Natural killer cell (primary cell): ENCODE results near the gene INPP5A. TPM values are rescaled to one million over a fixed set of nuclear protein-coding genes. Genes with fewer than 3 reads are reported as not detected.
A peak's percentile ranks its signal among the peaks of the same experiment; 100 is the strongest.

Source experiments
- ATAC-seq, 3 donors: fragments of 150-1000 bp in 2 of 3; fragments of 200-7000 bp in 1 of 3; cut with Tn5 transposase; 1 replicate in 1 of 3; 2 replicates in 2 of 3; pipeline ENCODE4 v1.10.0; 2021; ENCODE audit warnings: mild to moderate bottlenecking in 2 of 3, moderate library complexity in 2 of 3
- DNase-seq, 2 donors: peaks; one replicate each; pipeline versions ENCODE4 v3.0.0 to v3.0.0-alpha.2; 2013 to 2021; ENCODE audit warnings: mixed read lengths in 1 of 2
- H3K27ac ChIP-seq: one replicate; pipeline ENCODE4 v1.5.1; 2013; ENCODE audit warnings: mild to moderate bottlenecking, low read length
- H3K27me3 ChIP-seq: one replicate; pipeline ENCODE4 v1.6.1; 2013; ENCODE audit warnings: low read length; ENCODE audit not compliant: control insufficient read depth, insufficient read depth
- H3K36me3 ChIP-seq: one replicate; pipeline ENCODE4 v1.6.1; 2013; ENCODE audit warnings: low read length; ENCODE audit not compliant: control insufficient read depth, insufficient read depth
- H3K4me1 ChIP-seq: one replicate; pipeline ENCODE4 v1.6.1; 2013; ENCODE audit warnings: low read length; ENCODE audit not compliant: control insufficient read depth, insufficient read depth
- H3K4me3 ChIP-seq: one replicate; pipeline ENCODE4 v1.5.1; 2013; ENCODE audit warnings: low read length
- H3K9me3 ChIP-seq: one replicate; pipeline ENCODE4 v1.6.1; 2013; ENCODE audit warnings: low read length; ENCODE audit not compliant: control insufficient read depth, insufficient read depth
- H3K27ac Mint-ChIP-seq, 2 donors: one replicate each; pipeline ENCODE4 v1.8.0; 2022; ENCODE audit warnings: mild to moderate bottlenecking in 2 of 2, mixed read lengths in 2 of 2, moderate library complexity in 1 of 2
- H3K27me3 Mint-ChIP-seq, 2 donors: one replicate each; pipeline ENCODE4 v1.8.0; 2022; ENCODE audit warnings: low read depth in 2 of 2, mixed read lengths in 2 of 2
- H3K36me3 Mint-ChIP-seq: one replicate; pipeline ENCODE4 v1.8.0; 2022; ENCODE audit warnings: mixed read lengths
- H3K4me1 Mint-ChIP-seq, 2 donors: one replicate each; pipeline ENCODE4 v1.8.0; 2022; ENCODE audit warnings: mixed read lengths in 2 of 2
- H3K4me3 Mint-ChIP-seq: one replicate; pipeline ENCODE4 v1.8.0; 2022; ENCODE audit warnings: mild to moderate bottlenecking, moderate library complexity, mixed read lengths
- H3K9me3 Mint-ChIP-seq, 2 donors: one replicate each; pipeline ENCODE4 v1.8.0; 2022; ENCODE audit warnings: mixed read lengths in 2 of 2
- WGBS: methylation state at CpG from one replicate; pipeline ENCODE4 v1.1.7; 2013; ENCODE audit warnings: missing lambda C conversion rate; ENCODE audit not compliant: insufficient coverage; 5-methylcytosine and 5-hydroxymethylcytosine counted together
- intact Hi-C: fragments of 100-400 bp; cut with micrococcal nuclease; formaldehyde crosslinking; loops from one replicate; pipeline ENCODE4 v1.14.2; 2022
- total RNA-seq, 4 donors: library from RNA; stranded (reverse); fragments of 120-200 nt in 1 of 4; gene quantifications; one replicate each; pipeline versions ENCODE4 v1.2.3 to v1.2.4, GENCODE V29; 2013 to 2022
- TF ChIP-seq, protein P1 (sequence below): fragments of 200-600 bp; IDR thresholded peaks from one replicate; pipeline ENCODE4 v1.8.0; 2022; ENCODE audit warnings: antibody characterized with exemption

The INPP5A gene
- total RNA-seq, 3 donors from 2014 or later (not counting 1 experiment from before 2014, with no cell fraction given): 12.6 to 38.6 (median 18.6) TPM

DNA sequence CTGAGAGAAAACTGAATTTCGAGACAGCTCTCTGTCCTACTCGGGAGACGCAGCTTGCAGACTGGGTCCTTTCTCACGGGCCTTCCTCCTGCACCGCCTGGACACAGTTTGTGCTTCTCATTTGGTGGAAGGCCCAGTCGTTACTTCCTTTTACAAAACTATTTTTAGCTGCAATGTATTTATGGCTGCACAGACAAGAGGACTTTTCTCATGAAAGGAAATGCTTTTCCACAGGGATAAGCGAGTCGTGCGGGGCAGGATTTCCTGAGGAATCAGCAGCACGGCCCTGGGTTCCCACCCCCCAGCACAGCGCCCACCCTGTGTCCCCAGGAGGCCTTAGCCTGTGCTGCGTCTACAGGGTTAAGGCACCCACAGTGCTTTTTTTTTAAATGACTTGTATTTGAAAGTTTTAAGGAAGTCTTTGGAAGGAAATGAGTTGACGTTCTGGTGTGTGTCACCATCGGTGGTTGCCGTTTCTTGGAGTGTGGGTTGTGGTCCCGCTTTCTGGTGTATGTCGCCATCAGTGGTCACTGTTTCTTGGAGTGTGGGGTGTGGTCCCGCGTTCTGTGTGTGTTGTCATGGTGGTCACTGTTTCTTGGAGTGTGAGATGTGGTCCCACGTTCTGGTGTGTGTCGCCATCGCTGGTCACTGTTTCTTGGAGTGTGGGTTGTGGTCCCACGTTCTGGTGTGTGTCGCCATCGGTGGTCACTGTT, 50.9 kb downstream of the INPP5A start:
- 16% methylated on average over 25 of the region's 25 CpGs for WGBS
- Mint-ChIP-seq H3K4me1 (peaks cover 48 to 61% of the 10 kb centered on the region in 2 donors), H3K9me3 (no peaks in the 10 kb centered on the region), H3K36me3 (no peaks in the 10 kb centered on the region), H3K27me3 (peaks cover 6 to 10% of the 10 kb centered on the region in 2 donors), H3K4me3 (peak overlapping the region; percentile 76), H3K27ac (peak overlapping the region; percentile 68 to 89)
- Histone ChIP-seq H3K27me3 (no peaks in the 10 kb centered on the region), H3K4me1 (peaks cover 56% of the 10 kb centered on the region), H3K4me3 (no peak overlapping the region), H3K27ac (peak overlapping the region; percentile 60), H3K9me3 (no peaks in the 10 kb centered on the region), H3K36me3 (no peaks in the 10 kb centered on the region)
- intact Hi-C loops: loop anchor here (2.0 kb wide), 1 partner anchor 14 kb away; no protein-coding TSS in a partner anchor
- DNase-seq (peak; percentile 39 to 53), ATAC-seq (peak; percentile 52 to 75 (median 60))
- TF ChIP-seq, protein P1, sequence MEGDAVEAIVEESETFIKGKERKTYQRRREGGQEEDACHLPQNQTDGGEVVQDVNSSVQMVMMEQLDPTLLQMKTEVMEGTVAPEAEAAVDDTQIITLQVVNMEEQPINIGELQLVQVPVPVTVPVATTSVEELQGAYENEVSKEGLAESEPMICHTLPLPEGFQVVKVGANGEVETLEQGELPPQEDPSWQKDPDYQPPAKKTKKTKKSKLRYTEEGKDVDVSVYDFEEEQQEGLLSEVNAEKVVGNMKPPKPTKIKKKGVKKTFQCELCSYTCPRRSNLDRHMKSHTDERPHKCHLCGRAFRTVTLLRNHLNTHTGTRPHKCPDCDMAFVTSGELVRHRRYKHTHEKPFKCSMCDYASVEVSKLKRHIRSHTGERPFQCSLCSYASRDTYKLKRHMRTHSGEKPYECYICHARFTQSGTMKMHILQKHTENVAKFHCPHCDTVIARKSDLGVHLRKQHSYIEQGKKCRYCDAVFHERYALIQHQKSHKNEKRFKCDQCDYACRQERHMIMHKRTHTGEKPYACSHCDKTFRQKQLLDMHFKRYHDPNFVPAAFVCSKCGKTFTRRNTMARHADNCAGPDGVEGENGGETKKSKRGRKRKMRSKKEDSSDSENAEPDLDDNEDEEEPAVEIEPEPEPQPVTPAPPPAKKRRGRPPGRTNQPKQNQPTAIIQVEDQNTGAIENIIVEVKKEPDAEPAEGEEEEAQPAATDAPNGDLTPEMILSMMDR: no peak

DNA sequence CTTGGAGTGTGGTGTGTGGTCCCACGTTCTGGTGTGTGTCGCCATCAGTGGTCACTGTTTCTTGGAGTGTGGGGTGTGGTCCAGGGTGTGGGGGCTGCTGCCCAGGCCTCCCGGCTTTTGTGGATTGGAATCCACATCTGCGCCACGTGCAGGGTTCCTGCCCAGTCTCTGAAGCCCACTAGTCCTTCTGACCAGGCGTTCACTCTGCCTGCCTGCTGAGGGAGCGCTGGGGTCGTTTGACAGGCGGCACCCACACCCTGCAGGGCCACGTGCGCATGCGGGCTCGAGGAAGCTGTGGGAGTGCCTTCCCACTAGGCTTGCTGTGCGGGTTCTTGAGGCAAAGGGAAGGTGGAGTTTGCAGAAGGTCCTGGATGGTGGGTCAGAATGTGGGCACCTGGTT, 51.4 kb downstream of the INPP5A start:
- WGBS: 46% methylated on average over 14 of the region's 14 CpGs
- Histone ChIP-seq H3K36me3 (no peaks in the 10 kb centered on the region), H3K27me3 (no peaks in the 10 kb centered on the region), H3K4me3 (no peak overlapping the region), H3K4me1 (peaks cover 61% of the 10 kb centered on the region), H3K9me3 (no peaks in the 10 kb centered on the region), H3K27ac (peak overlapping the region; percentile 60)
- TF ChIP-seq, protein P1: no peak
- Mint-ChIP-seq H3K27me3 (peaks cover 6 to 10% of the 10 kb centered on the region in 2 donors), H3K4me1 (peaks cover 54 to 67% of the 10 kb centered on the region in 2 donors), H3K36me3 (no peaks in the 10 kb centered on the region), H3K4me3 (peak overlapping the region; percentile 76), H3K27ac (peak overlapping the region; percentile 68 to 89), H3K9me3 (no peaks in the 10 kb centered on the region)
- DNase-seq (no peak), ATAC-seq (peak in 2 of 3 donors; percentile 5 to 62)
- intact Hi-C loops: loop anchor here (2.0 kb wide), 1 partner anchor 14 kb away; no protein-coding TSS in a partner anchor

DNA sequence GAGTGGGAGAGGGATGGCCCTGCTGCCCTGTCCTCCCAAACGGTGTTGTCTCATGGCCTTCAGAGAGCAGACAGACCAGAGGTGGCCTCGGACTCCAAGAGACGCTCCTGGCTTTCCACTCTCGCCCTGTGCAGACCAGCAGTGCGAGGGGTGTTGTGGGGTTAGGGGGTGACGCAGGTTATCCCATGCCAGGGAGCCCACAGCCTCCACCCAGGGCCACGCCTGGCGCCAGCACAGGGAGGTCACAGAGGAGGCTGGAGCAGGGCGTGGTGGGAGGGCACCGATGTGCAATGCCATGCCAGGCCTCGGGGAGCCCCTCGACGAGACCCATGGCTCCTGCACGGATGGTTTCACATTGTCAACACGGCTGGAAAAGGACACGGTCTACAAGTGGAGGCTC, 52.1 kb downstream of the INPP5A start:
- H3K27me3 ChIP-seq: no peaks in the 10 kb centered on the region
- DNase-seq (no peak), ATAC-seq (no peak)
- intact Hi-C loops: loop anchor here (2.0 to 5.0 kb wide), 2 partner anchors 15 to 32 kb away; no protein-coding TSS in a partner anchor
- no peak overlapping the region for H3K27ac ChIP-seq
- H3K4me3 ChIP-seq: no peak overlapping the region
- no peaks in the 10 kb centered on the region for H3K9me3 Mint-ChIP-seq
- H3K4me1 Mint-ChIP-seq: peaks cover 61 to 73% of the 10 kb centered on the region in 2 donors
- H3K36me3 ChIP-seq: no peaks in the 10 kb centered on the region
- peaks cover 6 to 10% of the 10 kb centered on the region in 2 donors for H3K27me3 Mint-ChIP-seq
- H3K4me3 Mint-ChIP-seq: no peak overlapping the region
- TF ChIP-seq, protein P1: no peak
- no peaks in the 10 kb centered on the region for H3K36me3 Mint-ChIP-seq
- H3K27ac Mint-ChIP-seq: no peak overlapping the region
- peaks cover 68% of the 10 kb centered on the region for H3K4me1 ChIP-seq
- WGBS: 97% methylated on average over 16 of the region's 16 CpGs
- no peaks in the 10 kb centered on the region for H3K9me3 ChIP-seq
